HG03442 (cell line): ENCODE data around the gene MSI2.

Source experiments
- ATAC-seq: cut with Tn5 transposase; IDR thresholded peaks from one replicate; pipeline ENCODE4 v1.9.1; 2021; ENCODE audit warnings: mild to moderate bottlenecking, moderate library complexity; ENCODE audit not compliant: unreplicated experiment

MSI2 gene

DNA sequence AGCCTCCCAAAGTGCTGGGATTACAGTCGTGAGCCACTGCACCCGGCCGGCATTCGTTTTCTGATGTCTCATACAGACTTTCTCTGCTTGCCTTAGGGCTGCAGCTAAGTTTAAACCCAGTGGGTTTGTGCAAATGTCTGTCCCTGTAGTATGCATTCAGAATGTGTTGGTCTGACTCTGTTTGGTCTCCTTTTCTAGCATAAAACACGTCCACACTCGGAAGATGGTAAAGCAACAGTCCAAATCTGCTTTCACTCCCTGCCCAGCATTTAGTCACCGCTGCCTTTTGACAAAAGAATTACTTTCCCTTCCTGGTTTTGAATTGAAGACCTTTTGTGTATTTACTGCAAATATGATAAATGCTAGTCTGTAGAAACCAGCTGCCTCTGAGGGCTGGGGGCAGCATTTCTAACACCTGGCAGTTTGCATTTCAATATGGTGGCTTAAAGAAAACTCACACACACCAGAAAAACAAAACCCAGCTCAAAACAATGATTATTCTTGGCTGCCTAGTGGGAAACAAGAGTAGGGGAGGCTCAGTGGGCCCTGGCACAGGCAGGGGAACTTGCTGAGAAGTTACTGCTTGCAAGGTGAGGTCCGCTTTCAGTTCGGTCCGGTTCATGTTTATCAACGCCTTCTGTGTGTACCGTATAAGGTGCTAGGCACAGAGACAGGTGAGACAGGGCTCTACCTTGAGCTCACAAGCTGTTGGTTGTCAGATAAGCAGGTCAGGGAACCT, 56.9 kb downstream of the MSI2 start:
- no peak for ATAC-seq

- ATAC-seq: no peak
Observed at GRCh38 chr17:57315061-57316015, 59.0 kb downstream of the MSI2 start.

DNA sequence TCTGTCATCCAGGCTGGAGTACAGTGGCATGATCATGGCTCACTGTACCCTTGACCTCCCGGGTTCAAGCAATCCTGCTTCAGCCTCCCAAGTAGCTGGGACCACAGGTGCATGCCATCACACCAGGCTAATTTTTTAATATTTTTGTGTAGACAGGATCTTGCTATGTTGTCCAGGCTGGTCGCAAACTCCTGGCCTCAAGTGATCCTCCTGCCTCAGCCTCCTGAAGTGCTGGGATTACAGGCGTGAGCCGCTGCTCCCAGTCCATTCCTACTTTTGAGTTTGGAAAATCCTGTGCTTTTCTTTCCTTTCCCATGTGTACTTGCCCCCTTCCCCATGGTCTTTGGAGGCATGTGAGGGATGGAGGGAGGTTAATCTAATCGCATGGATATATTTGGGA, 60.0 kb downstream of the MSI2 start:
- no peak for ATAC-seq

DNA sequence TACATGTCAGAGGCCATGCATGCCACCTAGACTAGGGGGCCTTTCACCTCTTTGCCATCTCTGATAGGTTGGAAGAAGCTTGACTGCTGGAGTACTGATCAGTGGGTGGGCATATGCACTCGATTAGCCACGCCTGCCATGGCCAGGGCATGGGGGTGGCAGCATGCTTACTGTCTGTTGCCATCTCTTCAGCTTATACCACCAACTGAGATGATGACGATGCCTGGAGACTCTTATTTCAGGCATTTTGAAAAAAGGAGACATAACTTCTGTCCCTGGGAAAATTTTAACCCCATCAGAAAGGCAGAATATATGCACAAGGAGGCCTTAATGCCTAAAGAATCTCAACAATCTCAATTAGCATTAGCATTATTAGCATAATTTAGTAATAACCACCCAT, 60.8 kb downstream of the MSI2 start:
- no peak for ATAC-seq

GRCh38 chr17:57318913-57319312, 62.6 kb downstream of the MSI2 start:
- no peak for ATAC-seq

DNA sequence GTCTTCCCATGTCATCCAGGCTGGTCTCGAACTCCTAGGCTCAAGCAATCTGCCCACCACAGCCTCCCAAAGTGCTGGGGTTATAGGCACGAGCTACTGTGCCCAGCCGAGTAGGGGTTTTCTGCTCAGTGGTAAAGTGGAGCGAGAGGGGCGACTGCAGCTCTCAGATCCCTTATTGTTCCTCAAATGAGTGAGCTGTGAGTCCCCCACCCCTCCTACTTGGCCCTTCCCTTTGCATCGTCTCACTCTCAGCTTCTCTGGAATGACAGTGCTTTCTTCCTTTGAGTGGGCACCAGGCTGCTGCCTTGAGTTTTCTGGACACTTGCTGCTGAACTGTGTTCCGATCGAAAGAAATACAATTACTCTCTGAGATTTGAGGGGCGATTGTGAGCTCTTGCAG, 63.5 kb downstream of the MSI2 start:
- no peak for ATAC-seq

- ATAC-seq: no peak
Observed at GRCh38 chr17:57323391-57323790, 67.1 kb downstream of the MSI2 start.

DNA sequence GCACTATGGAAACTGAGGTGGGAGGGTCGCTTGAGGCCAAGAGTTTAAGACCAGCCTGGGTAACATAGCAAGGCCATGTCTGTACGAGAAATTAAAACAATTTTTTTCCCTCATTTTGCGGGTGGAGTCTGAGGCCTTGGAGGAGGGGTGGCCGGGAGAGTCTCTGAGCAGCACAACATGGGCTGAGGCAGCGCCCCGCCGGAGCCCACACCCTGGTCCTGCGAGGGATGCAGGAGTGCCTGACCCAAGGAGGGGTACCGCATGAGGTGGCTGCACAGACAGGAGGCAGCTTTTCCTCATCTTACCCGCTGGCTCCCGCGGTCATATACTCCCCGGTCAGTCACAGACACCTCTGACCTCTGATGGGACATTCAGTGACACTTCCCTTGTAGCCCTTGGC, 67.7 kb downstream of the MSI2 start:
- no peak for ATAC-seq

DNA sequence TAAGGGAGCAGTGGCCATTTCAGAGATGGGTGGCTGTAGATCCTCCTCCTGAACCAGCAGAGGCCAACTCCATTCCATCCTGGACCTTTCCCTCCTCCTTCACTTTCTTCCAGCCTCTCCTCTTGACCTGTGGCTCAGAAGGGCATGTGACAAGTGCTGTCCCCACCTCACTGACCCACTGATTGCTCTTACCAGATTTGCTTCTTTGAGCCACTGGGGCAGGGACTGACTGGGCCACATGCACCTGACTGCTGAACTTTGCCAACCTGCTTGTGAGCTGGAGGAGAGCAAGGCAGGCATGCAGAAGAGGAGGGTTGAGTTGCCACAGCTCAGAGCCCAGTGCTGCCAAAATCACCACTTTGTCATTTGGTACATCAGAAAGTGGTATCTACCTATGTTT, 68.3 kb downstream of the MSI2 start:
- no peak for ATAC-seq

DNA sequence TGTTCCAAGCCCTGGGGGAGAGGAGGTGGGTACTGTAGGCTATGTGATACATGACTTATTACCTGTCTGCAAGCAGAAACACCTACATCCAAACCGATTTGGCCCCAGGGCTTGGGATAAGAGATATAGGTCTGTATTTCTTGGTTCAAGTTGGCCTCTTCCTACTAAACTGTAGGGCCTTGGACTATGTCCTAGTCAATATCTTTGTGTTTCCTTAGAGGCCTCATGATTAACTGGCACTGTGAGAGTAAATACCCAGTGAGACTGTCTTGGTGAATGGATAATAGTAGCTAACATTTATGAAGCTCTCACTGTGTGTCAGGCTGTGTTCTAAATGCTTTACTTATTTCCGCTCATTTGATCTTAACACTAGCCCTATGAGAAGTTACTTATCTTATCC, 70.0 kb downstream of the MSI2 start:
- no peak for ATAC-seq

DNA sequence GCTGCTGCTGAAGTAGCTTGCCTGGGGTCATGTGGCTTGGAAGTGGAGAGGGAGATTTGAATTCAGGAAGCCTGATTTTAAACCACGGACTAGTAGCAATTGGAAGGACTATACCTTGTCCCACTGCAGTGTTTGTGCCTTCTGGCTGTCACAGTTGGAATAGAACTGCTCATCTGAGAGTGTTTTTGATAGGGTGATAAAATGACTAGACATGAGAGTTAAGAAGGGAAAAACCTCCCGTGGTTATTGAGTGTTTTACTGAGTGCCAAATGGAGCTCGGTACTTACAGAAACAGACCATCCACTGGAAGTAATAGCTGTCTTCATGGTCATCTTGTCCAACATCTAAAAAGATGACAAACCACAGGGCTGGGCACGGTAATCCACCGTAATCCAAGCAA, 70.4 kb downstream of the MSI2 start:
- no peak for ATAC-seq

DNA sequence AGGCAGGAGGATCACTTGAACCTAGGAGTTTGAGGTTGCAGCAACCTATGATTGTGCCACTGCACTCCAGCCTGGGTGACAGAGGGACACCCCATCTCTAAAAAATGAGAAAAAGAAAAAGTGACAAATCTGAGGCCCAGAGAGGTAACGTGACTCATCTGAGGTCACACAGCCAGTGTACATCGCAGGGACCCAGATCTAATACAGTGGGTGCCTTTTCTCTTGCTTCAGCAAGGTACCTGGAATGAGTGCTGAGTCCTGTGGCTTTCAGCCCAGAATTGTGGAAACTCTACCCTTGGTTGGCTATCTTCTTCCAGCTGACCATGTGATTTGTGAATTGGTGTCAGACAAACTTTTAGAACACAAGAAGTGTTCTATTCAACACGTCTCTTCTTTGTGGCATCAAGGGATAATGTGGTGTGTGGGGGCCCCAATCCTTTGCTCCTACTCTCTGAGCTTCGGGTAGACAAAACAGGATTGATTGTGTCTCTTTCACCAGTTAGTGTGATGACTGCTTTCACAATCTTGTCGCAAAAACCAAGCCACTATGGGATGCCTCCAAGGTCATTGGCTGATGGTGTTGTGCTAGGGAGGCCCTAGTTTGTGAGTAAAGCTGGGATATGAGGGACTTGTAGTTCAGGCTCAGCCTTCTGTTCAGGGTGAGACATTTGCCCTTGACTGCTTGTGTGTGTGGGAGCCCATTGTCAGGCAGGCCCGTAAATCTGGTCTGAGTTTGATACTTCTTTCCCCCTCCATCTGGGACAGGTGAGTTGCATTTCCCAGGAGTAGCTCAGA, 71.0 kb downstream of the MSI2 start:
- no peak for ATAC-seq

DNA sequence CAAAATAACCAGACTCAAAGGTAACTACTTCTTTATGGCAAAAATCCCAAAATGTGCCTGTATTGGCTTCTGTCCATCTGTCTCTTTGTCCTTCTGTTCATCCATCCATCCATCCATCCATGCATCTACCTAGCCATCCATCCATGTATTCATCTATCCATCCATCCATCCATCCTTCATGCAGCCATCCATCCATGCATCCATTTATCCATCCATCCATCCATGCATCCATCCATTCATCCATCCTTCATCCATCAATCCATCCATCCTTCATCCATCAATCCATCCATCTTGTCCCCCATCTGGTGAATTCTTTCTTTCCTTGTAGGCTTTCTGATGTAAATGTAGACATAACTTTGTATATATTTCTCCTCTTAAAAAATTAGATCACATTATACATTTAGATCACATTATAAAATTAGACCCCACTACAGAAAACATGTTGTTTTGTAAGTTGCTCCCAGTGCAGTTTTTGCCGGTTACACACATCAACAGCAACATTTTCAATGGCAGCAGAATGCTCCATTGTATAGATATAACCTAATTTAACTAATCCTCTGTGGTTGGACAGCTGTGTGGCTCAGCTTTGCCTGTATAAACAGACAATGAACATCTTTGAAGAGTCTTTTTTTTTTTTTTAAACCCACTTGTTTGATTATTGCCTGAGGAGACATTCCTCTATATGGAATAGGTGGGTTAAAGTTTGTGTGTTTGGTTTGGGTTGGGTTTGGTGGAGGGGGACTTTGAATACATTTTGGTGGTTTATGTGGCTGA, 72.0 kb downstream of the MSI2 start:
- ATAC-seq: no peak

- ATAC-seq: no peak
Observed at GRCh38 chr17:57329380-57330214, 73.3 kb downstream of the MSI2 start.

GRCh38 chr17:57330587-57330986, 74.3 kb downstream of the MSI2 start:
- no peak for ATAC-seq

DNA sequence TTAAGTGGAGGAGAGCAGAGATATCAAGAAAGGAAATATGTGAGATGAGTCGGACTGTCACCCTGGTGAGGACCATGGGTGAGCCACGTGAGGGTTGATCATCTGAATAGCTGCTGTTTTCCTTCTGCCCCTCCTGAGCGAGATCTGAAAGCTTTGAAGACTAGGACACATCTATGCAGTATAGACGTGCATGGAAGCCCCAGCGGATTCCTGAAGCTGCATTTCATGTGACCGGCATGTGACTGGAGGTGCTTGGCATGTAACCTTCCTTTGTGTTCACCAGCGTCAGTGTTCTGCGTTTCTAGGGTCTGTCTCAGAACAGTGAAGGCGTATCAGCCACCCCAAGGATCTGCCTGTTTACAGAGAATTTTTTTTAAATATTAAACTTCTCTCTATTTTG, 75.1 kb downstream of the MSI2 start:
- ATAC-seq: no peak

- ATAC-seq: no peak
Observed at GRCh38 chr17:57332501-57332900, 76.2 kb downstream of the MSI2 start.

DNA sequence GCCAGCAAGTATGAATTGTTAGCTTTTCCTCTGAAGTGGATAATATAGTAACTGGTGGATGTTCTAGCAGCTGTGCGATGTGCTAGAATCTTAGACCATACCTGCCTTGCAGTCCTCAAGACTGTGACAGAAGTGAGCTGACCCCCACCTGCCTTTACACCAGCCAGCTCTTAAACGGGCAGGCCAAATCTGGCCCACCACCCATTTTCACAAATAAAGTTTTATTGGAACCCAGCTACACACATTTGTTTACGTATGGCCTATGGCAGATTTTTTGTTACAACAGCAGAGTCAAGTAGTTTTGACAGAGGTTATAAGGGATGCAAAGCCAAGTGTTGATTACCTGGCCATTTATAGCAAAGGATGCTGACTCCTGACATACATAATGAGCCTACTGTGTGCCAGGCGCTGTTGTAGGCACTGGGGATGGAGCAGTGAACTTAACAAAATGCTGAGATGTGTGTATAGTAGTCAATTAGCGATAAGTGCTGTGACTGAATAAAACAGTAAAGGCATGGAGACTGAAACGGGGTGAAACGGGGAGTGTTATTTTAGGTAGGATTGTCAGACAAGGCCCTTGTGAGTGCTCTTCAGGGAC, 79.0 kb downstream of the MSI2 start:
- no peak for ATAC-seq

- no peak for ATAC-seq
Observed at GRCh38 chr17:57337390-57337789, 81.1 kb downstream of the MSI2 start.
